ENCODE data around the gene RPL35A.

GRCh38 chr3:197955892-197956477 lies 6.0 kb downstream of the RPL35A start:
- TF ChIP-seq POLR2A (IDR thresholded peaks at IDR 0.05) = no peak
- no peak for TF ChIP-seq CTCF (IDR thresholded peaks at IDR 0.05)
